H1 (cell line): ENCODE data around the gene TRIM14. TPM values are rescaled to one million over a fixed set of nuclear protein-coding genes. Genes with fewer than 3 reads are reported as not detected.

Experiments used
- CTCF ChIA-PET: fragments of 300-600 bp; sonication (Branson Sonifier 250); formaldehyde crosslinking; loops from one replicate; lab custom pipeline; 2021; ENCODE audit not compliant: partially characterized antibody; lab: Charles Lee
- POLR2A ChIA-PET: fragments of 300-600 bp; sonication (Branson Sonifier 250); formaldehyde crosslinking; loops from one replicate; lab custom pipeline; 2021; ENCODE audit warnings: inconsistent platforms; ENCODE audit not compliant: partially characterized antibody; lab: Charles Lee
- DNase-seq, 2 experiments: peaks; one replicate each; pipeline versions ENCODE4 v3.0.0 to v3.0.0-alpha.2; 2010 to 2022; ENCODE audit warnings: low spot score in 2 of 2, low read depth in 1 of 2, mixed read lengths in 1 of 2
- FAIRE-seq: peaks from 2 replicates; lab custom pipeline; 2011; peaks lifted over from hg19 to GRCh38; lab: Jason Lieb, UNC
- H2AFZ ChIP-seq: 2 replicates; pipeline ENCODE4 v1.8.1; 2012; ENCODE audit warnings: low read length, inconsistent platforms
- H2AK5ac ChIP-seq: 2 replicates; pipeline ENCODE4 v1.6.1; 2013; ENCODE audit warnings: low read depth, low read length
- H2BK120ac ChIP-seq: replicated peaks from 2 replicates; pipeline ENCODE3; 2013; ENCODE audit warnings: low read depth, low read length, inconsistent platforms
- H2BK12ac ChIP-seq: 2 replicates; pipeline ENCODE4 v1.6.1; 2013; ENCODE audit warnings: low read depth, low read length
- H2BK15ac ChIP-seq: 2 replicates; pipeline ENCODE4 v1.6.1; 2013; ENCODE audit warnings: low read length
- H2BK20ac ChIP-seq: 2 replicates; pipeline ENCODE4 v1.6.1; 2013; ENCODE audit warnings: low read length
- H2BK5ac ChIP-seq: 2 replicates; pipeline ENCODE4 v1.6.1; 2013; ENCODE audit warnings: low read depth, low read length
- H3K14ac ChIP-seq: 2 replicates; pipeline ENCODE4 v1.6.1; 2013; ENCODE audit warnings: inconsistent platforms; ENCODE audit not compliant: insufficient read length
- H3K18ac ChIP-seq: 2 replicates; pipeline ENCODE4 v1.6.1; 2013; ENCODE audit warnings: low read length; ENCODE audit errors: extremely low read depth
- H3K23ac ChIP-seq: 2 replicates; pipeline ENCODE4 v1.6.1; 2013; ENCODE audit warnings: inconsistent platforms; ENCODE audit not compliant: insufficient read length
- H3K23me2 ChIP-seq: 2 replicates; pipeline ENCODE4 v1.6.1; 2013; ENCODE audit warnings: low read depth, low read length
- H3K27ac ChIP-seq: 2 replicates; pipeline ENCODE4 v1.6.1; 2011; ENCODE audit warnings: low read depth, low read length, inconsistent platforms
- H3K27me3 ChIP-seq, 4 experiments: replicated peaks in 1 of 4; 1 replicate in 1 of 4; 2 replicates in 3 of 4; pipeline versions ENCODE4 v1.6.1 to v1.8.1; 2011 to 2013; ENCODE audit warnings: low read length in 3 of 4, mild to moderate bottlenecking in 3 of 4, inconsistent platforms in 2 of 4, mixed read lengths in 2 of 4, moderate library complexity in 1 of 4; ENCODE audit not compliant: control insufficient read depth in 3 of 4, insufficient read depth in 3 of 4; ENCODE audit errors: extremely low read depth in 1 of 4
- H3K36me3 ChIP-seq, 4 experiments: 2 replicates each; pipeline versions ENCODE4 v1.6.1 to v1.8.1; 2011 to 2013; ENCODE audit warnings: mild to moderate bottlenecking in 4 of 4, low read length in 3 of 4, moderate library complexity in 2 of 4, control low read depth in 1 of 4, inconsistent platforms in 1 of 4; ENCODE audit not compliant: insufficient read depth in 4 of 4, control insufficient read depth in 2 of 4
- H3K4ac ChIP-seq: replicated peaks from 2 replicates; pipeline ENCODE3; 2013; ENCODE audit warnings: low read length, low read depth, mixed read lengths, inconsistent platforms; ENCODE audit not compliant: insufficient read length
- H3K4me1 ChIP-seq, 4 experiments: replicated peaks in 1 of 4; 1 replicate in 1 of 4; 2 replicates in 3 of 4; pipeline versions ENCODE4 v1.6.1 to v1.8.1; 2011 to 2013; ENCODE audit warnings: low read length in 3 of 4, inconsistent platforms in 2 of 4, mixed read lengths in 1 of 4; ENCODE audit not compliant: insufficient read depth in 4 of 4, control insufficient read depth in 3 of 4
- H3K4me2 ChIP-seq, 2 experiments: 2 replicates each; pipeline versions ENCODE4 v1.6.1 to v1.8.1; 2011 to 2013; ENCODE audit warnings: low read depth in 2 of 2, low read length in 2 of 2, control low read depth in 1 of 2, inconsistent platforms in 1 of 2, mild to moderate bottlenecking in 1 of 2; ENCODE audit not compliant: insufficient read depth in 1 of 2
- H3K4me3 ChIP-seq, 4 experiments: fragments of 200-600, 300-600 bp in 1 of 4; sonication (generic), shearing (Covaris generic), sonication (Bioruptor Twin) in 1 of 4; 2 replicates each; pipeline versions ENCODE4 v1.5.1 to v1.8.1; 2011 to 2016; ENCODE audit warnings: low read length in 4 of 4, low read depth in 3 of 4, control low read depth in 2 of 4, inconsistent platforms in 2 of 4, mild to moderate bottlenecking in 2 of 4, mixed read lengths in 1 of 4, moderate library complexity in 1 of 4; ENCODE audit not compliant: insufficient read depth in 2 of 4; ENCODE audit errors: extremely low read depth in 1 of 4
- H3K56ac ChIP-seq: replicated peaks from 2 replicates; pipeline ENCODE3; 2013; ENCODE audit warnings: low read depth, mild to moderate bottlenecking, mixed read lengths, low read length, inconsistent platforms; ENCODE audit not compliant: insufficient read length
- H3K79me1 ChIP-seq: 2 replicates; pipeline ENCODE4 v1.6.1; 2013; ENCODE audit warnings: low read depth, low read length, control low read depth
- H3K79me2 ChIP-seq, 2 experiments: 2 replicates each; pipeline versions ENCODE4 v1.6.1 to v1.8.1; 2012 to 2013; ENCODE audit warnings: low read length in 2 of 2, mild to moderate bottlenecking in 2 of 2, inconsistent platforms in 1 of 2; ENCODE audit not compliant: insufficient read depth in 2 of 2, control insufficient read depth in 1 of 2
- H3K9ac ChIP-seq, 4 experiments: replicated peaks in 1 of 4; 1 replicate in 1 of 4; 2 replicates in 3 of 4; pipeline versions ENCODE4 v1.6.1 to v1.8.1; 2011 to 2013; ENCODE audit warnings: low read depth in 3 of 4, low read length in 3 of 4, control low read depth in 2 of 4, mild to moderate bottlenecking in 2 of 4, moderate library complexity in 2 of 4, inconsistent platforms in 1 of 4; ENCODE audit errors: extremely low read depth in 1 of 4
- H3K9me3 ChIP-seq, 2 experiments: 2 replicates each; pipeline versions ENCODE4 v1.6.1 to v1.8.1; 2012 to 2013; ENCODE audit warnings: mild to moderate bottlenecking in 2 of 2, moderate library complexity in 2 of 2, control low read depth in 1 of 2, inconsistent platforms in 1 of 2, low read depth in 1 of 2, low read length in 1 of 2, mixed read lengths in 1 of 2; ENCODE audit not compliant: insufficient read depth in 2 of 2
- H4K20me1 ChIP-seq, 2 experiments: replicated peaks in 1 of 2; 2 replicates each; pipeline versions ENCODE3 to v1.8.1; 2011 to 2013; ENCODE audit warnings: inconsistent platforms in 2 of 2, low read length in 2 of 2, mild to moderate bottlenecking in 1 of 2; ENCODE audit not compliant: insufficient read depth in 2 of 2, control insufficient read depth in 1 of 2
- H4K5ac ChIP-seq: 2 replicates; pipeline ENCODE4 v1.6.1; 2013; ENCODE audit warnings: low read length, low read depth, mixed read lengths, inconsistent platforms; ENCODE audit not compliant: insufficient read length
- H4K8ac ChIP-seq: 2 replicates; pipeline ENCODE4 v1.8.0; 2013; ENCODE audit warnings: mild to moderate bottlenecking, moderate library complexity, low read length, inconsistent platforms; ENCODE audit not compliant: insufficient read depth; ENCODE audit errors: extremely low read depth
- H4K91ac ChIP-seq: replicated peaks from 2 replicates; pipeline ENCODE3; 2013; ENCODE audit warnings: low read length, mixed read lengths, inconsistent platforms; ENCODE audit not compliant: insufficient read length
- CBX8 ChIP-seq: fragments of 300-800, 300-1000 bp; sonication (generic); IDR thresholded peaks from 2 replicates; pipeline ENCODE4 v1.7.1; 2016; ENCODE audit warnings: low read depth, low read length, borderline replicate concordance
- CREB1 ChIP-seq: IDR thresholded peaks from 2 replicates; pipeline ENCODE4 v1.6.1; 2012; ENCODE audit warnings: inconsistent platforms
- GABPA ChIP-seq: IDR thresholded peaks from 2 replicates; pipeline ENCODE4 v1.6.1; 2011; ENCODE audit warnings: mild to moderate bottlenecking, low read length, moderate library complexity, borderline replicate concordance; ENCODE audit not compliant: insufficient read depth
- GTF2F1 ChIP-seq: IDR thresholded peaks from 2 replicates; pipeline ENCODE4 v1.6.1; 2012; ENCODE audit warnings: low read depth, low read length, improper control_type of control experiment, borderline replicate concordance
- NRF1 ChIP-seq: IDR thresholded peaks from 2 replicates; pipeline ENCODE4 v1.6.1; 2011; ENCODE audit warnings: mild to moderate bottlenecking, low read depth, low read length, improper control_type of control experiment
- WGBS, 2 experiments: shearing (Covaris generic) in 1 of 2; methylation state at CpG; one replicate each; pipeline versions ENCODE4 v1.1.6 to v1.1.7; 2013 to 2015; ENCODE audit warnings: low lambda C conversion rate in 2 of 2, mixed read lengths in 2 of 2, inconsistent platforms in 1 of 2, low coverage in 1 of 2, missing lambda C conversion rate in 1 of 2; ENCODE audit not compliant: insufficient replicate concordance in 2 of 2, insufficient coverage in 1 of 2, insufficient read length in 1 of 2; ENCODE audit errors: extremely low coverage in 1 of 2, missing lambda C conversion rate in 1 of 2; 5-methylcytosine and 5-hydroxymethylcytosine counted together
- polyA plus RNA-seq, 7 experiments: library from polyadenylated mRNA; depleted of rRNA in 3 of 7; stranded (reverse) in 5 of 7; unstranded in 2 of 7; fragments of >200 nt in 5 of 7; fragments of 200-250 nt in 2 of 7; gene quantifications; 1 replicate in 5 of 7; 2 replicates in 1 of 7; 4 replicates in 1 of 7; pipeline versions ENCODE4 v1.2.1 to v1.2.3, GENCODE V29; 2011 to 2013; ENCODE audit warnings: missing spikeins in 2 of 7, mixed read lengths in 2 of 7
- total RNA-seq: library from RNA; stranded (reverse); fragmentation: NEBNext Ultra II Directional; extraction: Animal tissue kit (Norgen Biotek cat#: 25700); gene quantifications from 2 replicates; pipeline ENCODE4 v1.2.1, GENCODE V29; 2021

Gene TRIM14
- total and polyA plus RNA-seq, 2 of the 8 experiments (the other 6 are each of a cell fraction or from before 2014, with no cell fraction given) = 9.2 to 19.4 TPM

- Histone ChIP-seq H3K56ac (no peak overlapping the region), H4K91ac (no peak overlapping the region), H3K23me2 (no peaks in the 10 kb centered on the region), H4K8ac (no peak overlapping the region), H3K4me3 (no peak overlapping the region), H2BK20ac (no peak overlapping the region), H3K4ac (no peak overlapping the region), H3K27ac (no peak overlapping the region), H2BK5ac (no peak overlapping the region), H2BK15ac (no peak overlapping the region), H2AK5ac (no peak overlapping the region), H3K79me1 (no peaks in the 10 kb centered on the region), H3K36me3 (no peaks in the 10 kb centered on the region; a peak in 1 of 8 replicates), H3K4me2 (no peak overlapping the region), H2BK120ac (no peak overlapping the region), H3K9ac (no peak overlapping the region), H3K4me1 (no peaks in the 10 kb centered on the region), H3K23ac (no peak overlapping the region), H3K9me3 (no peaks in the 10 kb centered on the region), H3K27me3 (no peaks in the 10 kb centered on the region), H2AFZ (no peak overlapping the region), H3K14ac (no peak overlapping the region), H4K5ac (no peak overlapping the region), H3K79me2 (no peaks in the 10 kb centered on the region), H2BK12ac (no peak overlapping the region), H4K20me1 (peaks cover 0 to 2% of the 10 kb centered on the region in 2 experiments), H3K18ac (no peak overlapping the region)
- WGBS, 2 experiments = 93% methylated on average over 5 of the region's 5 CpGs; no CpG with 5 or more reads in 1 of the 2 experiments
- DNase-seq (no peak), FAIRE-seq (no peak)
- ChIA-PET POLR2A (no interaction called here), CTCF (interaction anchor here (2.0 kb wide), 1 partner anchor 67 kb away, joined by 4 read pairs; no protein-coding TSS in a partner anchor)
- TF ChIP-seq NRF1 = no peak
- no peak for TF ChIP-seq CBX8
- no peak for TF ChIP-seq GTF2F1
- TF ChIP-seq GABPA = no peak
- TF ChIP-seq CREB1 = no peak
Measured at GRCh38 chr9:98140503-98140902, 21.5 kb upstream of the TRIM14 start.
